GM19238 (cell line): ENCODE measurements around the gene SAMD4B.

Experiments used
- DNase-seq: peaks from one replicate; pipeline ENCODE4 v3.0.0; 2011; ENCODE audit warnings: low spot score; ENCODE audit not compliant: insufficient read length

SAMD4B gene

GRCh38 chr19:39425744-39426143 is 83.5 kb downstream of the SAMD4B start:
- no peak for DNase-seq

- DNase-seq = no peak
Observed at GRCh38 chr19:39426170-39426569, 83.9 kb downstream of the SAMD4B start.

GRCh38 chr19:39427707-39428106 is 85.5 kb downstream of the SAMD4B start:
- no peak for DNase-seq

- no peak for DNase-seq
Observed at GRCh38 chr19:39428283-39429112, 86.3 kb downstream of the SAMD4B start.

GRCh38 chr19:39430675-39431593 is 88.7 kb downstream of the SAMD4B start:
- no peak for DNase-seq

GRCh38 chr19:39432677-39433025 is 90.4 kb downstream of the SAMD4B start:
- DNase-seq = no peak

GRCh38 chr19:39433480-39434079 is 91.4 kb downstream of the SAMD4B start:
- DNase-seq = no peak

- no peak for DNase-seq
Observed at GRCh38 chr19:39434123-39435076, 92.2 kb downstream of the SAMD4B start.
